ENCODE measurements around the gene DISC1.

DNA sequence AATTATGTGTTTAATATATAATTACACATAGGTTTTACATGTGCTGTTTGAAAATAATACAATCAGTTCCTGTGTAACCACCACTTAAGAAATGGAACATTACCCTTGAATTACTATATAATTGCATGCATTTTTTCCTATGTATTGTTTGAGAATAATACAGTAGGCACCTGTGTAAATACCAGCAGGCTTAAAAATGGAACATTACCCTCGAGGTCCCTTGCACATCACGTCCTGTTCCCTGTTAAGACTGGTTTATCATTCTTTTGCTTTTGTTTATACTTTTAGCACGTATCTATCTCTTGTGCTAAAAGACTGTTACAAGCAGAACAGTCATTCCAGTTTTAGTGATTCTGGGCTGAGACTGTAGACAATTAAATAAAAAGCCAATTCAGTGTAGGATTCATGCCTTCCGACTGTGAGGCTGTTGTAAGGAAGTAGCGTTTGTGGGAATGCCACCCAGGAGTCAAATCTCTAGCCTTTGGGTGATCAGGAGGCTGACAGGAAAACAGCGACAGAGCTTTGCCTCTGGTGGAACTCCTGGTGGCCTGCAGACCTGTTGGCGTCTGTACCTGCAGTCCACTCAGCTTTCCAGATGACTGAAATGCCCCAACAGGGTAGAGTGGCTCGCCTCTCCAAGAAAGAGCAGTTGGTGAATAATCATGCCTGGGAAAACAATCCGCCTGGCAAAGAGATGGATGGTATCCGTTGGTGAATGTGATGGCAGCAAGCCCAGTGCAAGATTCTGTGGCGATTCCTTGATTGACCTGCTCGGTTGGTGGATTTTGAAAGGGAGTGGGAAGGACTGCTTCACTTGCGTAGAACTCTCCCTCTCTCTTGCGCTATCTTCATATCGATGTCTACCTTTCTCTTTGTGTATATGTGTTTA, 58.0 kb downstream of the DISC1 start:
- TF ChIP-seq EZH2 (IDR thresholded peaks at IDR 0.05; ENCODE audit: insufficient read depth, poor library complexity, severe bottlenecking) (no peak), EZH2phosphoT487 (IDR thresholded peaks at IDR 0.05; ENCODE audit: insufficient read depth, low read depth) (no peak)

Data from GM23248 (cell line).